SK-N-MC (cell line): ENCODE results near the gene BST1.

Source experiments
- EZH2 ChIP-seq: fragments of 200-600 bp; sonication (generic); IDR thresholded peaks from one replicate; pipeline ENCODE4 v1.6.1; 2017; ENCODE audit warnings: antibody characterized with exemption
- FOXP2 ChIP-seq: optimal IDR thresholded peaks from 2 replicates; pipeline ENCODE3; 2011; ENCODE audit warnings: mild to moderate bottlenecking, moderate library complexity; ENCODE audit not compliant: insufficient read depth; ENCODE audit errors: extremely low read length, control extremely low read depth
- POLR2AphosphoS5 ChIP-seq: IDR thresholded peaks from 2 replicates; pipeline ENCODE4 v1.6.1; 2012; ENCODE audit warnings: mild to moderate bottlenecking, low read depth, low read length, borderline replicate concordance

GRCh38 chr4:15653420-15653819 is 49.4 kb upstream of the BST1 start:
- TF ChIP-seq POLR2AphosphoS5: no peak
- no peak for TF ChIP-seq EZH2
- no peak for TF ChIP-seq FOXP2
